ENCODE results near the gene PKNOX2.

PKNOX2 gene

DNA sequence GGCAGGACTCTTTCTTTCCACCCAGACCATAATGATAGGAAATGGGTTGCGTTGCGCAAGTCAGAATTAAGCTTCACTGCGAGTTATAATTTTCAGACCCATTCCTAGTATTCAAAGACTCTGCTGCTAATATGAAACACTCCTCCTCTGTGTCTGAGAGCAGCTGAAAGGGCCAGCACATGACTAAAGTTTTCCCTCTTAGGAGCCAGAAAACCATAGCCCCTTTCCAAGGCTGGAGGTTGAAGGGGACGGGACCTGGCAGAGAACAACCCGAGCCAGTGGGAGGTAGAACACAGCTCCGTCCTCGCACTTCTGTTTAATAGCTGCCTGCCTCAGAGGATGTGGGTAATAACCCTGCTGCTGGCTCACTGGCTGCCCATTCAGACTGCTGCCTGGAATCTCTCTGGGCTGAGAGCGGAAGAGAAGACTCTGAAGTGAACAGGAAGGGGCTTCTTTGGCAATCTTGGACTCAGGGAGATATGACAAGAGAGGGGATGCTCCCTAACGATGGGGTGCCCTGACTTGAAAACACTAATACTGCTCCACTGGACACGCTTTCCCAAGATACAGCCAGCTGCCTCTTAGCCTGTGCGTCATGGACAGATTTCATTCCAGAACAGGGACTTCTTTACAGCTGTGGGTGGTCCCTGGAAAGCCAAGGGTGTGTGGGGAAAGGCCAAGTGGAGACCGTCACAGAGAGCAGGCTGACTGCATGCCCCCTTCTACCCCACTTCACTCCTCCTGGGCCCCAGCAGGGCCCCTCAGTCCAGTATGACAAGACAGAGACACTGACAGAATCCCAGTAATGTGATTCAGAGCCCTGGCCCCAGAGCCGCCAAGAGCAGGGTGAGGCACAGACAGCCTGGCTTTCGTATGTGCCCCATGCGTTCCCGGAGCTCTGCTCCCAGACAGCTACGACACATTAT is 174.6 kb downstream of the PKNOX2 start:
- H3K9me3 Mint-ChIP-seq: no peaks in the 10 kb centered on the region
- no peaks in the 10 kb centered on the region for H3K36me3 Mint-ChIP-seq
- H3K4me1 Mint-ChIP-seq: no peaks in the 10 kb centered on the region
- no peak overlapping the region for H3K27ac Mint-ChIP-seq
- peaks cover 40% of the 10 kb centered on the region for H3K27me3 Mint-ChIP-seq
- ATAC-seq: no peak
- no peak overlapping the region for H3K4me3 Mint-ChIP-seq

DNA sequence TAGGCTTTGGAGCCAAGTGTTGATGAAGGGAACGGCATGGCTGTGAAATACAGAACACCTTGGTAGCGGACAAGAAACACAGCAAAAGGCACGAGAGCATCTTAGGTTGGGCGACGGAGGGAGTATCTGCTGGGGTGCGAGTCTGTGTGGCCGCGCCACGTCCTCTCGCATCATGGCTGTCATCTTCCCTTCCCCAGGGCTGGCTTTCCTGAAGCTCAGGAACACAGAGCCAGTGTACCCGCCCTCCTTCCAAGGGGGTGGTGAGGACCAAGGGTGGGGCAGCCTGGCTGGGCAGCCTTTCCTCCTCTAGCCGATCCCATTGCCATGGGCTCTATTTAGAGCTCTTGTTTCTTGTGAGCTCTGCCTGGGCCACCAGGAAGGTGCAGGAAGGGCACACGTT is 177.1 kb downstream of the PKNOX2 start:
- H3K4me1 Mint-ChIP-seq: no peaks in the 10 kb centered on the region
- H3K27me3 Mint-ChIP-seq: peaks cover 46% of the 10 kb centered on the region
- H3K36me3 Mint-ChIP-seq: no peaks in the 10 kb centered on the region
- no peaks in the 10 kb centered on the region for H3K9me3 Mint-ChIP-seq
- no peak overlapping the region for H3K4me3 Mint-ChIP-seq
- ATAC-seq: no peak
- H3K27ac Mint-ChIP-seq: no peak overlapping the region

DNA sequence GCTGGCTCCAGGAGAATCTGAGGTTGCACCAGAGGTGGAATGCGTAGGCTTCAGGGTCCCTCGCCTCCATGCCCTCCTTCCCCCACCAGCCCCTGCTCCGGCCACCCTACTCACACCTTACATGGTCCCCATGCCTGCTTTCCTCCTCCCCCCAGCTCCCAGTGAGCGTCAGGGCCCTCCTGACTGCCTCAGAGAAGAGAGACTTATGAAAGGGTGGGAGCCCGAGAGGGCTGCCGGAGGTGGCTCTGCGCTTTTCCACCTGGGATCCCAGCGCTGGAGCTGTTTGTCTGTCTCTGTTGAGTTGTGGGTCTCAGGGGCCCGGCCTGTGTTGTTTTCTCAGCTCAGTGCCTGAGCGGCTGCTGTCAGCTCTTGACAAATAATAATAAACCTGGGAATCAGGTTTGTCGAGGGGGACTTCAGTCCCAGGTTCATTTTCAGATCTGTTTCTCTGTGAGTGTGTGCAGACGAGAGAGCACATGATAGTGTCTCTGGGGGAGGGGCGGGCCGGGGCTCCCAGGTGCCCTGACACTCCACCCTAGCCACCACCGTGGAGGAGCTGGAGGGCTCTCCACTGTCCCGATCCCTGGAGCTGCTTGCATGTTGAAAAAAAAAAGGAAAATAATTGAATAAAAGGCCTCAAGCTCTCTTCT is 177.9 kb downstream of the PKNOX2 start:
- H3K9me3 Mint-ChIP-seq: no peaks in the 10 kb centered on the region
- H3K4me3 Mint-ChIP-seq: no peak overlapping the region
- H3K27me3 Mint-ChIP-seq: peaks cover 46% of the 10 kb centered on the region
- H3K4me1 Mint-ChIP-seq: no peaks in the 10 kb centered on the region
- no peaks in the 10 kb centered on the region for H3K36me3 Mint-ChIP-seq
- no peak for ATAC-seq
- H3K27ac Mint-ChIP-seq: no peak overlapping the region

- Mint-ChIP-seq H3K4me3 (no peak overlapping the region), H3K27ac (no peak overlapping the region), H3K9me3 (no peaks in the 10 kb centered on the region), H3K27me3 (peaks cover 46% of the 10 kb centered on the region), H3K36me3 (no peaks in the 10 kb centered on the region), H3K4me1 (no peaks in the 10 kb centered on the region)
- no peak for ATAC-seq
Observed at GRCh38 chr11:125343086-125343717, 178.7 kb downstream of the PKNOX2 start.

DNA sequence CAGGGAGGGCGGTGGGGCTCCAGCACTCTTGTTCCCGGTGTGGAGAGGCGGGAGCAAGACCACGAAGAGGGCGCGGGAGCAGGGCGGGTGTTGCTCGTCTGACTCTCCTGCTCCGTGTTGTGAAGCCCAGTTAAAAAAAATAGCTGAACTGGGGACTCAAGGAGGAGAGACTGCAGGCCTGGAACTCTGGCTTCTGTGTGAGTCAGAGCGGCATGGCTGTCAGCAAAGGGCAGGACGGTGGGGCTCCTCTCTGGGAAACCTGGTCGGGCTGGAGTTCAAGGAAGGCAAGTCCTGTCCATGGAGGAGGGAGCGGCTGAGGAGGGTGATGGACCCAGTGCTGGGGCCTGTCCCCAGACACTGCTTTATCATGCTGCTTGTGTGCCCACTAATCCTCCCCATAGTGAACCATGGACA is 179.2 kb downstream of the PKNOX2 start:
- Mint-ChIP-seq H3K9me3 (no peaks in the 10 kb centered on the region), H3K36me3 (no peaks in the 10 kb centered on the region), H3K27me3 (peaks cover 50% of the 10 kb centered on the region), H3K4me3 (no peak overlapping the region), H3K27ac (no peak overlapping the region), H3K4me1 (peaks cover 2% of the 10 kb centered on the region)
- ATAC-seq: no peak

GRCh38 chr11:125344846-125345420 is 180.4 kb downstream of the PKNOX2 start:
- Mint-ChIP-seq H3K27ac (no peak overlapping the region), H3K4me3 (no peak overlapping the region), H3K9me3 (no peaks in the 10 kb centered on the region), H3K36me3 (no peaks in the 10 kb centered on the region), H3K4me1 (peaks cover 5% of the 10 kb centered on the region), H3K27me3 (peaks cover 40% of the 10 kb centered on the region)
- ATAC-seq: no peak

GRCh38 chr11:125345421-125346178 is 181.0 kb downstream of the PKNOX2 start:
- H3K9me3 Mint-ChIP-seq: no peaks in the 10 kb centered on the region
- no peak for ATAC-seq
- peaks cover 5% of the 10 kb centered on the region for H3K4me1 Mint-ChIP-seq
- H3K27ac Mint-ChIP-seq: no peak overlapping the region
- peaks cover 38% of the 10 kb centered on the region for H3K27me3 Mint-ChIP-seq
- H3K36me3 Mint-ChIP-seq: no peaks in the 10 kb centered on the region
- no peak overlapping the region for H3K4me3 Mint-ChIP-seq

DNA sequence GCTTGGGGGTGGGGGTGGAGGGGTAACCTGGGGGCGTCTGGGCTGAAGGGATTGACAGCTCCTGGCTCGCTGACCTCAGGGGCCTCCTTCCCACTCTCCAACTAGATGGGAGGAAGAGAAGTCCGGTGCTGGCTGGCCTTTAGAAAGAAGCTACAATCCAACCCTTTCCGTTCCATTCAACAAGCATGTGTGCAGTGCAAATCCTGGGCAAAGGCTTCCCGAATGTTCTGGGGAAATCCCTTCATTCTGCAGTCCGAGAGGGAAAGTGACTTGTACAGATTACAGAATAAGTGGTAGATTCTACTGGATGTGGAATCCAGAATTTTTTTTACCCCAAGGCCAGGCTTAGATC is 181.6 kb downstream of the PKNOX2 start:
- no peaks in the 10 kb centered on the region for H3K9me3 Mint-ChIP-seq
- H3K27ac Mint-ChIP-seq: no peak overlapping the region
- peaks cover 40% of the 10 kb centered on the region for H3K27me3 Mint-ChIP-seq
- ATAC-seq: no peak
- no peaks in the 10 kb centered on the region for H3K36me3 Mint-ChIP-seq
- peaks cover 5% of the 10 kb centered on the region for H3K4me1 Mint-ChIP-seq
- no peak overlapping the region for H3K4me3 Mint-ChIP-seq

DNA sequence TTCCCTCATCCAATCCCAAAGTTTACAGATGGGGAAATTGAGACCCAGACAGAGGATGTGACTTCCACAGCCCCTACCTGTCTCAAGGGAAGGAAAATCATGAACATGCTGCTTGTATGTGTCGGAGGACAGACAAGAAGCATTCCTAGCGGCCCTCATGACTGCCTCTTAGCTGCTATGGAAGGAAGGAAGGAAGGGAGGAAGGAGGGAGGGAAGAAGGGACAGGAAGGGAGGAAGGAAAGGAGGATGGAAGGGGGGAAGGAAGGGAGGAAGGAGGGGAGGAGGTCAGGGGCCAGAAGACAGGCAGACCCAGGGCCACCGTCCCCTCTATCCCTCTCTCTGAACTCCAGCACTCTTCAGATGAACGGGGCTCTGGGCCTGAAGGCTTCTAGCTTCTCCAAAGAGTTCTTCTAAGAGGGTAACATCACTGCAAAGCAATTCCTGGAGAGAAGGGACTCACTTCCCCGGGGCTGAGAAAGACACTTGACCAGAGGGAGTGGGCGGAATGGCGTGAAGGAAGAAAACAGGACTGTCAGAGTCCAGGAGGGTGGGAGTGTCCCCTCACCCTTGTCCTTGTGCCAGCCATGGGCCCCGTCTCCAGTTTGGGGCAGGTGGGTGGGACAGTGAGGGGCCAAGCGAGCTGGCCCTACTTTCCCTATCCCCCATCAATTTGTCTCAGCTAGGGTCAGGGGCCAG is 182.2 kb downstream of the PKNOX2 start:
- peaks cover 5% of the 10 kb centered on the region for H3K4me1 Mint-ChIP-seq
- no peaks in the 10 kb centered on the region for H3K36me3 Mint-ChIP-seq
- no peak overlapping the region for H3K4me3 Mint-ChIP-seq
- no peak overlapping the region for H3K27ac Mint-ChIP-seq
- ATAC-seq: no peak
- peaks cover 46% of the 10 kb centered on the region for H3K27me3 Mint-ChIP-seq
- no peaks in the 10 kb centered on the region for H3K9me3 Mint-ChIP-seq

DNA sequence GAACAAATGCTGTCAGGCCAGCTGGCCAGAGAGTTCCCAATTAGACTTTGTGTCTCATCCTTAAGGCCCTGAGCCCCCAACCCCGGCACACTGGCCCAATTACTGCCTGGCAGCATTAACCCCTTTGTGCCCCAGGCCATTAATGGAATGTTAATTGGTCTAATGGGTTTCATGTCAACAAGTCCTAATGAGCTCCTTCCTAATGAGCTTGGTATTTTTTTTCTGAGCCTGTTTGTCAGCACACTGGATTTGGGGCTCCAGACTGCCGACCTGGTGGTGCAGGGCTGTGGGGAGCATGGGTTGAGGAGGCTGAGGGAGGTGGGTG is 182.7 kb downstream of the PKNOX2 start:
- H3K27ac Mint-ChIP-seq: no peak overlapping the region
- peaks cover 5% of the 10 kb centered on the region for H3K4me1 Mint-ChIP-seq
- no peaks in the 10 kb centered on the region for H3K9me3 Mint-ChIP-seq
- H3K27me3 Mint-ChIP-seq: peaks cover 51% of the 10 kb centered on the region
- no peak for ATAC-seq
- no peaks in the 10 kb centered on the region for H3K36me3 Mint-ChIP-seq
- no peak overlapping the region for H3K4me3 Mint-ChIP-seq

DNA sequence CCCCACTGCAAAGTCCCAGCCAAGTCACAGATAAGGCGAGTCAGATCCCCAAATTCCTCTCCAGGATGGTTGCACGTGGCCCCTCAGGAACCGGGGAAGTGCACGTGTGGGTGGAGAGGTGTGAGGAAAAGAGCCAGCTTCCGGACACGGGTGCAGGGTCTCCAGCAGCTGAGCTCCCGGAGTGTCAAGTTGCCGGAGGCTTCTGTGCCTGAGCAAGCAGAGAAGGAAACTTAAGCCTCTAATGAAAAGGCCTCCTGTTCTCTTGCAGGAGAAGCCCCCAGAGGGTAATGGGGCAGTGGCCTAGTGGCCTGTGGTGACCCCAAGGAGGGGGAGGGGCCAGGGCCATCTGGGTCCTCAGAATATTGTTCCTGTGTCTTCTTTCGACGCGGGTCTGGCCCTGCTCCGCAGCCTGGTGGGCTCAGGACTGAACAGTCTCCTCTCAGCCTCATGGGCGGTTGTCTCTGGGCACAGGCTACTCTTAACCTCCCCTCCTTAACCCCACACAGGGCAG is 183.6 kb downstream of the PKNOX2 start:
- Mint-ChIP-seq H3K4me1 (peaks cover 5% of the 10 kb centered on the region), H3K9me3 (no peaks in the 10 kb centered on the region), H3K27ac (no peak overlapping the region), H3K27me3 (peaks cover 50% of the 10 kb centered on the region), H3K4me3 (no peak overlapping the region), H3K36me3 (no peaks in the 10 kb centered on the region)
- no peak for ATAC-seq

DNA sequence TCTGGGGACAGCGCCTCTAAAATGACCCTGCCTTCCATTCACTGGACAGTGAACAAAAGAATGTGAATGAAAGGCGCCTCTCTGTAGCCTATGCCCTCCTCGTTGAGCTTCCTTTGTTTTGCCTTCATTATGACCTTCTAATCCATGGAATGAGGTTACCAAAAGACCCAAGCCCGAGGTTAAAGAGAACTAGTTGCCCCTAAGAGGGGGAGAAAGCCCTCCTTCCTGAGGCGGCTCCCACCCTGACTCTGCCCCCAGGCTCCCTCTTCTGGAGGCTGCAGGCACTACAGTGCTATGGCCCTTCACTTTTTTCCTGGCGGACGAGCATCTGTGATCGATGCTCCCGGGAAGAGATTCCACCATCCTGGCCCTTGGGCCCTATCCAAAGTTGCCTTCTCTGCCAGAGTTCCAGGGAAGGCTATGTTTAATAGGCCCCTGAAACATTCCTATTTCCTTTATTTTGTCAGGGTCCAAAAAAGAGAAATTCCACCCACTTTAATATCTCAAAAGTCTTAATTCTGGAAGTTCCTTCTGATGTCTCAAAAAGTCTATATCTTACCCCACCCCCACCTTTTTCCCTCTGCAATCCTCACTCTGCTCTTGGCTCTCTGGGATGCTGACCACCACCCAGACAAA is 184.2 kb downstream of the PKNOX2 start:
- Mint-ChIP-seq H3K27me3 (peaks cover 44% of the 10 kb centered on the region), H3K9me3 (no peaks in the 10 kb centered on the region), H3K27ac (no peak overlapping the region), H3K4me1 (peaks cover 5% of the 10 kb centered on the region), H3K36me3 (no peaks in the 10 kb centered on the region), H3K4me3 (no peak overlapping the region)
- no peak for ATAC-seq

DNA sequence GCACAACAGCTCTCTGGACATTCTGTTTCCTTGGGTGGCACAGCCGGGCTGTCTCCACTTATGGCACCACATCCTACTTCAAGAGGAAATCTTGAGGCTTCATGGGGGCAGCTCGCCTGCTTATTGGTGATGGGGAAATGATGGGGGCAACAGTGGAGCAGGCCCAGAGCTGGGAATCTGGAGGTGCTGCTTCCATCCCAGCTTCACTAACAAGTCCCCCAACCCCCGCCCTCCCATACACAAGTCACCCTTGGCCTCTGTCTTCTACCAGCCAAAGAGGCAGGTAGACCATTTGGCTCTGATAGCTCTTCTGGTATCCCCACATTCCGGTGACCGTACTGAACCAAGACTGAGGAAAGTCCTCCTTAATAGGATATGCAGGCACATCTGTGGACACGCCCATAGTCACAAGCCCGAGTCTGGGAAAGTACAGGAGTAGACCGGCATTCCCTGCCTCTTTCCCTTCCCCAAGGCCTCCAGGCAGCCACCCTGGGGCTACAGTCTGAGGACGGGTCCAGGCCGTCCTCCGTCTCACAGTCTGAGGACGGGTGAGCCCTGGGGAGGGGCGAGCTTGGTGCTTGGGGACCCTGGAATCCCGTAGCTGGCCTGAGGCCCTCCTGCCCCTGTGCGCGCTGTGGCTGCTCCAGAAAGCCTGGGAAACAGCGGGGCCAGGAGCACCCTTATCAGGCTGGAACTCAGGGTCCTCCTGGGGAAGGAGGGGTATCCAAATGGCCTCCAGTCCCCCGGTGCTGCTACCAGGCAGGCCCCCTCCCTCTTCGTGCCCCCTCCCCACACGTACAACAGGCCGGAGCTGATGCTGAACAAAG is 185.9 kb downstream of the PKNOX2 start:
- Mint-ChIP-seq H3K27ac (no peak overlapping the region), H3K4me1 (peaks cover 5% of the 10 kb centered on the region), H3K9me3 (no peaks in the 10 kb centered on the region), H3K27me3 (peaks cover 30% of the 10 kb centered on the region), H3K36me3 (no peaks in the 10 kb centered on the region), H3K4me3 (no peak overlapping the region)
- ATAC-seq: no peak

Measured in stimulated activated memory B cell treated with anti-CD40 and anti-IgM and Interleukin-4, amounts not matched to agents 10 μg/mL and 1 μg/mL and 100 μg/mL, for 72 hours (primary cell).